ENCODE measurements around the gene PSMG3. TPM values are rescaled to one million over a fixed set of nuclear protein-coding genes. Genes with fewer than 3 reads are reported as not detected.

The PSMG3 gene
- total and polyA plus RNA-seq, 2 donors (not counting 3 experiments of a cell fraction or from before 2014, with no cell fraction given) = 25.5 to 49.7 TPM

- ChIA-PET CTCF (no interaction called here), POLR2A (no interaction called here)
- TF ChIP-seq POLR2AphosphoS5 (IDR thresholded peaks at IDR 0.05; ENCODE audit: insufficient read depth, low read depth, low read length) (no peak), MYC (IDR thresholded peaks at IDR 0.05; ENCODE audit: low read depth, low read length) (no peak), POLR2A (IDR thresholded peaks at IDR 0.05; ENCODE audit: low read depth, low read length) (no peak), FOS (IDR thresholded peaks at IDR 0.05; ENCODE audit: borderline replicate concordance, insufficient read depth, low read length) (no peak), GATA2 (IDR thresholded peaks at IDR 0.05; ENCODE audit: insufficient read depth, insufficient read length, low read depth, low read length) (no peak), CTCF (IDR thresholded peaks at IDR 0.05; ENCODE audit: extremely low read depth in 1 of 2, insufficient read depth in 1 of 2, low read depth in 1 of 2, low read length in 2 of 2) (no peak), JUN (IDR thresholded peaks at IDR 0.05; ENCODE audit: borderline replicate concordance, insufficient read depth, insufficient read length, low read depth) (no peak), EZH2 (IDR thresholded peaks at IDR 0.05; ENCODE audit: borderline replicate concordance, low read depth, low read length, severe bottlenecking) (no peak), MAX (IDR thresholded peaks at IDR 0.05; ENCODE audit: insufficient read depth, insufficient read length) (no peak)
- H3K27ac ChIP-seq (ENCODE audit: insufficient read depth, low read depth, low read length) = peak overlapping the region; percentile 97
- dilution Hi-C loops (cut with MboI; ENCODE audit: extremely low pct_ligation_motif_present, low sequenced_read_pairs) (no loop called here), intact Hi-C loops (cut with micrococcal nuclease) (no loop called here)
- H3K27me3 ChIP-seq (ENCODE audit: control insufficient read depth in 2 of 2, insufficient read depth in 2 of 2, low read length in 2 of 2) = peaks cover 5 to 7% of the 10 kb centered on the region in 2 experiments
- no peak overlapping the region for H3K4me2 ChIP-seq (ENCODE audit: insufficient read depth, low read length)
- DNase-seq (ENCODE audit: low read depth, low spot score) = no peak
- peaks cover 28% of the 10 kb centered on the region for H3K79me2 ChIP-seq (ENCODE audit: control insufficient read depth, insufficient read depth, low read length)
- H2AFZ ChIP-seq (ENCODE audit: low read depth, low read length) = no peak overlapping the region
- BruUV-seq (replicated peaks) = no TSS peak
- H3K4me1 ChIP-seq (ENCODE audit: control insufficient read depth, extremely low read depth, insufficient read depth, low read length) = peaks cover 35% of the 10 kb centered on the region
- H3K9me3 ChIP-seq (replicated peaks; ENCODE audit: control insufficient read depth, insufficient read depth, low read length) = no peaks in the 10 kb centered on the region
- FAIRE-seq = no peak
- H3K4me3 ChIP-seq (replicated peaks in 1 of 3; ENCODE audit: insufficient read depth in 1 of 3, low read depth in 1 of 3, low read length in 3 of 3) = peak overlapping the region in 1 of 3 experiments; percentile 70
- peak overlapping the region; percentile 89 for H3K9ac ChIP-seq (replicated peaks; ENCODE audit: extremely low read depth, insufficient read depth, low read length)
- no peaks in the 10 kb centered on the region for H3K9me1 ChIP-seq (replicated peaks; ENCODE audit: control insufficient read depth, extremely low read depth, insufficient read depth, low read length)
- H3K36me3 ChIP-seq (ENCODE audit: control insufficient read depth in 2 of 2, extremely low read depth in 1 of 2, insufficient read depth in 2 of 2, low read length in 2 of 2) = no peaks in the 10 kb centered on the region
- no peaks in the 10 kb centered on the region for H4K20me1 ChIP-seq (replicated peaks; ENCODE audit: control insufficient read depth, extremely low read depth, insufficient read depth, low read length)
These were observed 38.9 kb downstream of the PSMG3 start for GRCh38 chr7:1530946-1531262.
